ENCODE results near the gene CDKN2C. TPM values are rescaled to one million over a fixed set of nuclear protein-coding genes. Genes with fewer than 3 reads are reported as not detected.

Gene CDKN2C
- total and polyA plus RNA-seq, 10 of the 15 experiments (the other 5 are each of a cell fraction or from before 2014, with no cell fraction given), result 3.3 to 11.7 (median 6.0) TPM

GRCh38 chr1:50980505-50980904 is 10.5 kb downstream of the CDKN2C start:
- peaks cover 0 to 4% of the 10 kb centered on the region in 2 experiments; a peak in 2 of 4 replicates for H3K27me3 ChIP-seq (replicated peaks in 1 of 2; ENCODE audit: control insufficient read depth in 2 of 2, insufficient read depth in 2 of 2, low read length in 1 of 2)
- POLR2A ChIA-PET, result no interaction called here
- CTCF ChIA-PET, result no interaction called here
- no peaks in the 10 kb centered on the region for H3K9me3 ChIP-seq (replicated peaks; ENCODE audit: control insufficient read depth, insufficient read depth, low read length)
- no peak for ATAC-seq
- no peak for FAIRE-seq
- H3K36me3 ChIP-seq (ENCODE audit: control insufficient read depth in 2 of 2, insufficient read depth in 2 of 2, low read length in 1 of 2), result no peaks in the 10 kb centered on the region
- H3K4me2 ChIP-seq (ENCODE audit: control insufficient read depth, insufficient read depth), result peak overlapping the region; percentile 28; the same call in 1 of the 2 replicates
- H3K27ac ChIP-seq (ENCODE audit: control insufficient read depth, insufficient read depth), result no peak overlapping the region
- 0 out of 2 replicates have a peak overlapping the region, but pooled peaks have one; percentile 2 for H3K9ac ChIP-seq (ENCODE audit: control insufficient read depth, insufficient read depth, low read length)
- no peak overlapping the region for H2AFZ ChIP-seq (ENCODE audit: control insufficient read depth, low read depth, low read length)
- SMC1A ChIA-PET (ENCODE audit: uncharacterized antibody, unreplicated experiment), result no interaction called here
- in situ Hi-C loops (cut with MboI) (no loop called here), intact Hi-C loops (cut with micrococcal nuclease; ENCODE audit: unreplicated experiment) (no loop called here)
- no peaks in the 10 kb centered on the region for H3K4me1 ChIP-seq (ENCODE audit: control insufficient read depth, insufficient read depth, low read length)
- no peak for TF ChIP-seq EZH2 (IDR thresholded peaks at IDR 0.05; ENCODE audit: borderline replicate concordance, control insufficient read depth, low read depth, low read length)
- no peak for TF ChIP-seq PBX3 (IDR thresholded peaks at IDR 0.05; ENCODE audit: insufficient replicate concordance, low read depth, low read length)
- no peak for TF ChIP-seq CBX5 (IDR thresholded peaks at IDR 0.05; ENCODE audit: low read depth)
- TF ChIP-seq MLLT1 (IDR thresholded peaks at IDR 0.05), result no peak
- no peak for TF ChIP-seq HDAC6 (IDR thresholded peaks at IDR 0.05; ENCODE audit: unreplicated experiment)
- TF ChIP-seq WRNIP1 (IDR thresholded peaks at IDR 0.05; ENCODE audit: borderline replicate concordance, low read depth, low read length), result no peak
- RAD21 ChIA-PET (ENCODE audit: unreplicated experiment), result no interaction called here
- DNase-seq (ENCODE audit: low read depth, low spot score), result no peak
- no peaks in the 10 kb centered on the region for H4K20me1 ChIP-seq (ENCODE audit: control insufficient read depth, insufficient read depth)
- peaks cover 73% of the 10 kb centered on the region for H3K79me2 ChIP-seq (ENCODE audit: control insufficient read depth, insufficient read depth, low read length)
- BruUV-seq (replicated peaks), result no TSS peak
- H3K4me3 ChIP-seq, result peak overlapping the region; percentile 20; the same call in 1 of the 2 replicates
